ENCODE measurements around the gene ZNF619. TPM values are rescaled to one million over a fixed set of nuclear protein-coding genes. Genes with fewer than 3 reads are reported as not detected.

Gene ZNF619
- total and polyA plus RNA-seq, 9 of the 15 experiments (the other 6 are each of a cell fraction or from before 2014, with no cell fraction given): 1.3 to 9.1 (median 6.3) TPM

GRCh38 chr3:40505599-40506462 is 28.9 kb downstream of the ZNF619 start, which contains the start of gene ZNF620 (continued):
- TF ChIP-seq MGA (IDR thresholded peaks at IDR 0.05) (peak; percentile 63; the same call in 1 of the 2 replicates), GABPB1 (CRISPR knock-in tag; IDR thresholded peaks at IDR 0.05) (peak; percentile 83), CEBPB (tag; IDR thresholded peaks at IDR 0.05) (no peak), JUND (IDR thresholded peaks at IDR 0.05; ENCODE audit: borderline replicate concordance, low read depth, low read length) (peak; percentile 47; the same call in 1 of the 2 replicates), JUND (tag; IDR thresholded peaks at IDR 0.05; ENCODE audit: borderline replicate concordance, low read depth, low read length) (no peak), U2AF1 (optimal IDR thresholded peaks at IDR 0.05; ENCODE audit: low read depth, low read length) (no peak), NRF1 (conservative IDR thresholded peaks at IDR 0.05 in 1 of 2, IDR thresholded peaks at IDR 0.05 in 1 of 2) (peak; percentile 92 to 93), ZKSCAN3 (CRISPR knock-in tag; IDR thresholded peaks at IDR 0.05) (no peak), MAZ (CRISPR knock-in tag; conservative IDR thresholded peaks at IDR 0.05 in 1 of 2, IDR thresholded peaks at IDR 0.05 in 1 of 2) (peak; percentile 46 to 85; a peak in 3 of 4 replicates), NR2C1 (IDR thresholded peaks at IDR 0.05) (peak; percentile 15; the same call in 1 of the 2 replicates), NR2C1 (tag; IDR thresholded peaks at IDR 0.05) (no peak), SNIP1 (IDR thresholded peaks at IDR 0.05; ENCODE audit: low read depth) (peak; percentile 23; the same call in 1 of the 2 replicates), EGR1 (conservative IDR thresholded peaks at IDR 0.05) (0 out of 2 replicates have a peak, but pooled peaks have one; percentile 16), NR1H2 (CRISPR knock-in tag; IDR thresholded peaks at IDR 0.05) (0 out of 2 replicates have a peak, but pooled peaks have one; percentile 71), ZNF253 (CRISPR knock-in tag; conservative IDR thresholded peaks at IDR 0.05) (no peak), TBL1XR1 (IDR thresholded peaks at IDR 0.05; ENCODE audit: low read length in 2 of 2) (no peak), TARDBP (IDR thresholded peaks at IDR 0.05) (no peak; the same call in 1 of the 2 replicates), ZC3H8 (IDR thresholded peaks at IDR 0.05) (no peak), XRCC3 (IDR thresholded peaks at IDR 0.05) (no peak)

Data from K562 (cell line).